IMR-90 (cell line): ENCODE results near the gene CSRP1. TPM values are rescaled to one million over a fixed set of nuclear protein-coding genes. Genes with fewer than 3 reads are reported as not detected.

ENCODE experiments used
- ATAC-seq: fragments of 200-7000 bp; cut with Tn5 transposase; 2 replicates; pipeline ENCODE4 v1.9.1; 2020; ENCODE audit warnings: low read depth, mild to moderate bottlenecking, moderate library complexity
- BruUV-seq: library from RNA; stranded (reverse); fragments of 400-500 nt; replicated peaks from 2 replicates; lab custom pipeline; 2021; lab: Mats Ljungman, UMichigan
- CTCF ChIA-PET: fragments of 300-600 bp; formaldehyde crosslinking; extraction: SDS; loops from one replicate; lab custom pipeline; 2021; ENCODE audit warnings: antibody characterized with exemption; lab: Yijun Ruan, JAX
- POLR2A ChIA-PET: fragments of 300-600 bp; sonication (Branson Sonifier 250); formaldehyde crosslinking; loops from one replicate; lab custom pipeline; 2022; ENCODE audit warnings: antibody characterized with exemption; ENCODE audit not compliant: unreplicated experiment; lab: Charles Lee
- DNase-seq: peaks from one replicate; pipeline ENCODE4 v3.0.0; 2013
- H2AFZ ChIP-seq: replicated peaks from 2 replicates; pipeline ENCODE3; 2013; ENCODE audit warnings: low read length, mild to moderate bottlenecking; ENCODE audit not compliant: poor library complexity
- H2AK5ac ChIP-seq: 2 replicates; pipeline ENCODE4 v1.6.1; 2013; ENCODE audit warnings: low read depth, low read length, inconsistent platforms
- H2AK9ac ChIP-seq: replicated peaks from 2 replicates; pipeline ENCODE3; 2013; ENCODE audit warnings: mild to moderate bottlenecking, low read depth, low read length, moderate library complexity; ENCODE audit not compliant: poor library complexity
- H2BK120ac ChIP-seq: 2 replicates; pipeline ENCODE4 v1.6.1; 2013; ENCODE audit warnings: low read depth, low read length, inconsistent platforms
- H2BK15ac ChIP-seq: 3 replicates; pipeline ENCODE4 v1.6.1; 2013; ENCODE audit warnings: low read depth, low read length, inconsistent platforms
- H2BK20ac ChIP-seq: 2 replicates; pipeline ENCODE4 v1.6.1; 2013; ENCODE audit warnings: low read depth, mild to moderate bottlenecking, inconsistent platforms, low read length, moderate library complexity
- H2BK5ac ChIP-seq: 2 replicates; pipeline ENCODE4 v1.6.1; 2013; ENCODE audit warnings: mild to moderate bottlenecking, low read depth, low read length, inconsistent platforms; ENCODE audit not compliant: poor library complexity, severe bottlenecking
- H3K14ac ChIP-seq: replicated peaks from 2 replicates; pipeline ENCODE4 v1.6.1; 2013; ENCODE audit warnings: low read depth, low read length, inconsistent platforms
- H3K18ac ChIP-seq: 2 replicates; pipeline ENCODE4 v1.6.1; 2013; ENCODE audit warnings: low read depth, low read length, control low read depth
- H3K23ac ChIP-seq: 2 replicates; pipeline ENCODE4 v1.6.1; 2013; ENCODE audit warnings: low read depth, low read length, inconsistent platforms
- H3K27ac ChIP-seq: 2 replicates; pipeline ENCODE4 v1.5.1; 2013; ENCODE audit warnings: mild to moderate bottlenecking, control low read depth, low read length; ENCODE audit not compliant: insufficient read depth
- H3K27me3 ChIP-seq: 2 replicates; pipeline ENCODE4 v1.6.1; 2013; ENCODE audit warnings: low read length; ENCODE audit not compliant: control insufficient read depth, insufficient read depth
- H3K36me3 ChIP-seq: 2 replicates; pipeline ENCODE4 v1.6.1; 2013; ENCODE audit warnings: low read length, mixed read lengths; ENCODE audit not compliant: control insufficient read depth, insufficient read depth
- H3K4ac ChIP-seq: 2 replicates; pipeline ENCODE4 v1.6.1; 2013; ENCODE audit warnings: low read depth, low read length, inconsistent platforms
- H3K4me1 ChIP-seq: 2 replicates; pipeline ENCODE4 v1.6.1; 2013; ENCODE audit warnings: low read length, mixed read lengths; ENCODE audit not compliant: control insufficient read depth, insufficient read depth
- H3K4me2 ChIP-seq: 2 replicates; pipeline ENCODE4 v1.6.1; 2013; ENCODE audit warnings: low read depth, mild to moderate bottlenecking, control low read depth, low read length, moderate library complexity
- H3K4me3 ChIP-seq: 2 replicates; pipeline ENCODE4 v1.5.1; 2013; ENCODE audit warnings: low read depth, mild to moderate bottlenecking, control low read depth, low read length, moderate library complexity; ENCODE audit not compliant: insufficient read depth
- H3K56ac ChIP-seq: 2 replicates; pipeline ENCODE4 v1.6.1; 2013; ENCODE audit warnings: low read length, inconsistent platforms; ENCODE audit not compliant: insufficient read depth; ENCODE audit errors: extremely low read depth
- H3K79me1 ChIP-seq, 2 experiments: 2 replicates each; pipeline ENCODE4 v1.6.1; 2013; ENCODE audit warnings: low read length in 2 of 2, inconsistent platforms in 1 of 2, low read depth in 1 of 2
- H3K9ac ChIP-seq: 2 replicates; pipeline ENCODE4 v1.6.1; 2013; ENCODE audit warnings: low read depth, low read length, control low read depth
- H3K9me1 ChIP-seq: 2 replicates; pipeline ENCODE4 v1.6.1; 2013; ENCODE audit warnings: low read length, inconsistent platforms; ENCODE audit not compliant: insufficient read depth
- H3K9me3 ChIP-seq: 2 replicates; pipeline ENCODE4 v1.6.1; 2013; ENCODE audit warnings: low read length; ENCODE audit not compliant: control insufficient read depth, insufficient read depth
- H4K20me1 ChIP-seq: 2 replicates; pipeline ENCODE4 v1.6.1; 2013; ENCODE audit warnings: low read length, inconsistent platforms; ENCODE audit not compliant: insufficient read depth
- H4K5ac ChIP-seq: 2 replicates; pipeline ENCODE4 v1.6.1; 2013; ENCODE audit warnings: mild to moderate bottlenecking, low read depth, low read length, control low read depth
- H4K8ac ChIP-seq, 2 experiments: 2 replicates each; pipeline ENCODE4 v1.6.1; 2013; ENCODE audit warnings: low read depth in 2 of 2, low read length in 2 of 2, control low read depth in 1 of 2, inconsistent platforms in 1 of 2
- H4K91ac ChIP-seq: 2 replicates; pipeline ENCODE4 v1.6.1; 2013; ENCODE audit warnings: low read depth, low read length, inconsistent platforms; ENCODE audit not compliant: insufficient read depth
- FOS ChIP-seq: fragments of 150-350 bp; IDR thresholded peaks from 2 replicates; pipeline ENCODE4 v1.6.1; 2016; ENCODE audit warnings: low read depth, low read length
- RAD21 ChIP-seq: IDR thresholded peaks from 2 replicates; pipeline ENCODE4 v1.6.1; 2012; ENCODE audit warnings: low read length, improper control_type of control experiment
- RCOR1 ChIP-seq: IDR thresholded peaks from 2 replicates; pipeline ENCODE4 v1.6.1; 2012; ENCODE audit warnings: mild to moderate bottlenecking, low read length, improper control_type of control experiment; ENCODE audit not compliant: insufficient replicate concordance
- WGBS, 2 experiments: methylation state at CpG; one replicate each; pipeline versions ENCODE4 v1.1.5 to v1.1.7; 2013; ENCODE audit warnings: missing lambda C conversion rate in 2 of 2; ENCODE audit not compliant: insufficient read length in 1 of 2; ENCODE audit errors: extremely low coverage in 2 of 2; 5-methylcytosine and 5-hydroxymethylcytosine counted together
- dilution Hi-C: fragments of 300-500 bp; cut with HindIII; formaldehyde crosslinking; loops from one replicate; pipeline ENCODE4 v1.14.3; 2018; ENCODE audit warnings: low sequenced_read_pairs; ENCODE audit not compliant: unreplicated experiment
- in situ Hi-C: fragments of 300-500 bp; cut with MboI; formaldehyde crosslinking; loops from 3 replicates; pipeline ENCODE4 v1.14.3; 2019; ENCODE audit warnings: low sequenced_read_pairs, inconsistent platforms, mixed read lengths
- intact Hi-C: fragments of 100-400 bp; cut with micrococcal nuclease; formaldehyde crosslinking; loops from 2 replicates; pipeline ENCODE4 v1.10.0; 2022
- polyA plus RNA-seq, 3 experiments: library from polyadenylated mRNA; depleted of rRNA; stranded (reverse); fragments of >200 nt; gene quantifications; 2 replicates each; pipeline ENCODE4 v1.2.3, GENCODE V29; 2012; ENCODE audit warnings: low replicate concordance in 1 of 3
- total RNA-seq: library from RNA; depleted of rRNA; stranded (reverse); fragments of >200 nt; gene quantifications from 2 replicates; pipeline ENCODE4 v1.2.3, GENCODE V29; 2012
- TF ChIP-seq, protein P1 (sequence below): fragments of 150-350 bp; IDR thresholded peaks from 2 replicates; pipeline ENCODE4 v1.6.1; 2016; ENCODE audit warnings: low read depth, mild to moderate bottlenecking, low read length, moderate library complexity, borderline replicate concordance

CSRP1 gene
- total and polyA plus RNA-seq, 2 of the 4 experiments (the other 2 are of a cell fraction): 1,037 to 1,498 TPM

DNA sequence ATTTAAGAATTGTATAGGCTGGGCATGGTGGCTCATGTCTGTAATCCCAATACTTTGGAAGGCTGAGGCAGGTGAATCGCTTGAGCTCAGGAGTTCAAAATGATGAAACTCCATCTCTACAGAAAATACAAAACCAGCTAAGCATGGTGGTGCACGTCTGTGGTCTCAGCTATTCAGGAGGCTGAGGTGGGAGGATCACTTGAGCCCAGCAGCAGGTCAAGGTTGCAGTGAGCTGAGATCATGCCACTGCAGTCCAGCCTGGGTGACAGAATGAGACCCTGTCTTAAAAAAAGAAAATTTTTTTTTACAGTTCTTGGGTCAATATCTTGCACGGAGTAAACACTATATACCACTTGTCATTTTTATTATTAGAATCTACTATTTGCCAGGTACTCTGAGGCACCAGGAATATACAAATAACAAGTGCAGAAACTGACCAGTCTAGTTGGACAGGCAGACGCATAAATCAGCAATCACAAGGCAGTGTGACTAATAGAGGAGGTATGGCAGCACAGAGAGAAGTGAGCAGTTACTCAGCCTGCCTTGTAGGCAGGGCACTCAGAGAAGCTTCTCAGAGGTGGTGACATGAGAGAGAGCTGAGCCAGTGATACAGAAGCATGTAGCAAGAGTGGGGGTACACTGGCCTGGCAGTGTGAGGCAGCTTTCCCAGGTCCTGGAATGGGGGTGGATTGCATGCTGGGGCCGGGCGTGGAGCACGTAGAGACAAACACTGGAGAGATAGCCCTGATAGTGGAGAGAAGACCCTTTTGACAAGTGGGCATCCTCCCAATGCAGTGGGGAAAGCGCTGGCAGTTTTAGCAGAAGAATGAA, 45.9 kb downstream of the CSRP1 start (continued):
- TF ChIP-seq, protein P1, sequence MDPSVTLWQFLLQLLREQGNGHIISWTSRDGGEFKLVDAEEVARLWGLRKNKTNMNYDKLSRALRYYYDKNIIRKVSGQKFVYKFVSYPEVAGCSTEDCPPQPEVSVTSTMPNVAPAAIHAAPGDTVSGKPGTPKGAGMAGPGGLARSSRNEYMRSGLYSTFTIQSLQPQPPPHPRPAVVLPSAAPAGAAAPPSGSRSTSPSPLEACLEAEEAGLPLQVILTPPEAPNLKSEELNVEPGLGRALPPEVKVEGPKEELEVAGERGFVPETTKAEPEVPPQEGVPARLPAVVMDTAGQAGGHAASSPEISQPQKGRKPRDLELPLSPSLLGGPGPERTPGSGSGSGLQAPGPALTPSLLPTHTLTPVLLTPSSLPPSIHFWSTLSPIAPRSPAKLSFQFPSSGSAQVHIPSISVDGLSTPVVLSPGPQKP: no peak
- TF ChIP-seq FOS: peak; percentile 92

DNA sequence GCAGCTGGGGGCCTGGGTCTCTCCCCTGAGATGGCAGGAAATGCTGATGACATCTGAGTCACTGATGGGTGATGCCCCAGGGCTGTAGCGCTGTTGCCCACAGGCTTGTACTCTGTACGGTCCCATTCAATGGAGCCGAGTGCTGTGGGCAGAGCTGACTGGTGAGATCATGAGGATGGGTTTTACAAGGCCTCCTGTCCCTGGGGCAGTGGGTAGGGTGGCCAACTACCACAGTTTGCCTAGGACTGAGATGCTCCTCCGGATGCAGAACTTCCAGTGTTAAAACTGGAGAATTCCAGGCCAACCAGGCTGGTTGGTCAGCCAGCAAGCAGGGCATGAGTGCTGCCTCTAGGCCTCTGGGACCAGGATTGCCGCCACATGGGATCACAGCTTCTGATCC, 47.1 kb downstream of the CSRP1 start:
- H3K36me3 ChIP-seq: peaks cover 6% of the 10 kb centered on the region
- ATAC-seq (no peak), DNase-seq (no peak)
- peaks cover 13 to 45% of the 10 kb centered on the region in 2 experiments; a peak in 2 of 4 replicates for H3K79me1 ChIP-seq
- H4K8ac ChIP-seq: 0 out of 4 replicates have a peak overlapping the region, but pooled peaks of 1 of the 2 experiments have one; percentile 33
- intact Hi-C loops: no loop called here
- H2BK15ac ChIP-seq: peak overlapping the region; percentile 71; the same call in 2 of the 3 replicates
- H4K91ac ChIP-seq: peak overlapping the region; percentile 61; the same call in 1 of the 2 replicates
- peaks cover 22% of the 10 kb centered on the region; the same call in 1 of the 2 replicates for H4K20me1 ChIP-seq
- ChIA-PET POLR2A (no interaction called here), CTCF (no interaction called here)
- H3K56ac ChIP-seq: no peak overlapping the region
- in situ Hi-C loops: no loop called here
- H3K9ac ChIP-seq: no peak overlapping the region
- H4K5ac ChIP-seq: peak overlapping the region; percentile 11; the same call in 1 of the 2 replicates
- H2AFZ ChIP-seq: no peak overlapping the region
- no peaks in the 10 kb centered on the region for H3K9me3 ChIP-seq
- peak overlapping the region; percentile 76 for H2AK5ac ChIP-seq
- H3K27ac ChIP-seq: no peak overlapping the region
- peak overlapping the region; percentile 70 for H2BK120ac ChIP-seq
- peak overlapping the region; percentile 10; the same call in 1 of the 2 replicates for H3K18ac ChIP-seq
- H2AK9ac ChIP-seq: no peak overlapping the region
- no peak overlapping the region for H3K4me2 ChIP-seq
- 100% methylated on average over 3 of the region's 5 CpGs; no CpG with 5 or more reads in 1 of the 2 experiments for WGBS, 2 experiments
- dilution Hi-C loops: no loop called here
- TF ChIP-seq RAD21 (no peak), RCOR1 (no peak)
- H3K4ac ChIP-seq: peak overlapping the region; percentile 54
- peak overlapping the region; percentile 29; the same call in 1 of the 2 replicates for H3K23ac ChIP-seq
- peak overlapping the region; percentile 33 for H3K14ac ChIP-seq
- H3K4me1 ChIP-seq: peaks cover 39% of the 10 kb centered on the region
- H3K4me3 ChIP-seq: no peak overlapping the region
- BruUV-seq: no TSS peak
- peaks cover 27% of the 10 kb centered on the region for H3K9me1 ChIP-seq
- peak overlapping the region; percentile 21; the same call in 1 of the 2 replicates for H2BK20ac ChIP-seq
- H3K27me3 ChIP-seq: no peaks in the 10 kb centered on the region
- H2BK5ac ChIP-seq: peak overlapping the region; percentile 68
